Esophagus squamous epithelium (tissue), 4 donors: ENCODE data around the gene PROP1.

Experiments
- POLR2A ChIP-seq, 4 donors: fragments of 450-650 bp; IDR thresholded peaks; one replicate each; pipeline ENCODE4 v1.6.1; 2017; ENCODE audit warnings: antibody characterized with exemption in 4 of 4, mild to moderate bottlenecking in 4 of 4, moderate library complexity in 3 of 4
- TF ChIP-seq, protein P1 (sequence below), 6 experiments: fragments of 450-650 bp in 4 of 6; fragments of 200-600 bp in 2 of 6; sonication (generic) in 2 of 6; IDR thresholded peaks; one replicate each; pipeline ENCODE4 v1.5.1; 2016 to 2019; ENCODE audit warnings: antibody characterized with exemption in 6 of 6, mild to moderate bottlenecking in 4 of 6, moderate library complexity in 4 of 6

DNA sequence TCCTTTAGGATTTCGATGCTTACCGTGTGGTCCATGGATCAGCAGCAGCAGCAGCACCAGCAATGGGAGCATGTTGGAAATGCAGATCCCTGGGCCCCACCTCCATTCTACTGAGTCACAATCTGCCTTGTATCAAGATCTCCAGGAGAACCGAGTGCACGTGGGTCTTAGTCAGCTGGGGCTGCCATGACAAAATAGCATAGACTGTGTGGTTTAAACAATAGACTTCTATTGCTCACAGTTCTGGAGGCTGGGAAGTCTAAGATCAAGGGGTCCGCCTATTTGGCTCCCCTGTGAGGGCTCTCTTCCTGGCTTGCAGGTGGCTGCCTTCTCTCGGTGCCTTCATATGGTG, 1.3 kb upstream of the PROP1 start:
- TF ChIP-seq, protein P1, sequence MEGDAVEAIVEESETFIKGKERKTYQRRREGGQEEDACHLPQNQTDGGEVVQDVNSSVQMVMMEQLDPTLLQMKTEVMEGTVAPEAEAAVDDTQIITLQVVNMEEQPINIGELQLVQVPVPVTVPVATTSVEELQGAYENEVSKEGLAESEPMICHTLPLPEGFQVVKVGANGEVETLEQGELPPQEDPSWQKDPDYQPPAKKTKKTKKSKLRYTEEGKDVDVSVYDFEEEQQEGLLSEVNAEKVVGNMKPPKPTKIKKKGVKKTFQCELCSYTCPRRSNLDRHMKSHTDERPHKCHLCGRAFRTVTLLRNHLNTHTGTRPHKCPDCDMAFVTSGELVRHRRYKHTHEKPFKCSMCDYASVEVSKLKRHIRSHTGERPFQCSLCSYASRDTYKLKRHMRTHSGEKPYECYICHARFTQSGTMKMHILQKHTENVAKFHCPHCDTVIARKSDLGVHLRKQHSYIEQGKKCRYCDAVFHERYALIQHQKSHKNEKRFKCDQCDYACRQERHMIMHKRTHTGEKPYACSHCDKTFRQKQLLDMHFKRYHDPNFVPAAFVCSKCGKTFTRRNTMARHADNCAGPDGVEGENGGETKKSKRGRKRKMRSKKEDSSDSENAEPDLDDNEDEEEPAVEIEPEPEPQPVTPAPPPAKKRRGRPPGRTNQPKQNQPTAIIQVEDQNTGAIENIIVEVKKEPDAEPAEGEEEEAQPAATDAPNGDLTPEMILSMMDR (IDR thresholded peaks at IDR 0.05) = no peak
- no peak for TF ChIP-seq POLR2A (IDR thresholded peaks at IDR 0.05)
